GM03348 (cell line): ENCODE data around the gene SYT6.

Experiments used
- DNase-seq: peaks from one replicate; pipeline ENCODE4 v3.0.0; 2012; ENCODE audit warnings: low spot score

Gene SYT6

GRCh38 chr1:114154146-114154962 is 685 bp upstream of the SYT6 start:
- DNase-seq = peak; percentile 36

GRCh38 chr1:114152508-114153260 is 985 bp downstream of the SYT6 start:
- DNase-seq = peak; percentile 85

- no peak for DNase-seq
These were observed 1.6 kb downstream of the SYT6 start for GRCh38 chr1:114152089-114152507.

GRCh38 chr1:114150016-114150415 is 3.7 kb downstream of the SYT6 start:
- no peak for DNase-seq

GRCh38 chr1:114149211-114149610 is 4.5 kb downstream of the SYT6 start:
- no peak for DNase-seq

GRCh38 chr1:114145504-114146151 is 8.0 kb downstream of the SYT6 start:
- DNase-seq = no peak

- DNase-seq = no peak
These were observed 9.7 kb downstream of the SYT6 start for GRCh38 chr1:114144016-114144415.

GRCh38 chr1:114139540-114139939 is 14.1 kb downstream of the SYT6 start:
- no peak for DNase-seq

- DNase-seq = no peak
These were observed 16.2 kb downstream of the SYT6 start for GRCh38 chr1:114137497-114137896.

- DNase-seq = no peak
These were observed 17.9 kb downstream of the SYT6 start for GRCh38 chr1:114135786-114136185.

- no peak for DNase-seq
These were observed 19.2 kb downstream of the SYT6 start for GRCh38 chr1:114134518-114134917.

- no peak for DNase-seq
These were observed 20.5 kb downstream of the SYT6 start for GRCh38 chr1:114133129-114133528.

- DNase-seq = no peak
These were observed 22.0 kb downstream of the SYT6 start for GRCh38 chr1:114131526-114132220.

- DNase-seq = no peak
These were observed 22.7 kb downstream of the SYT6 start for GRCh38 chr1:114130846-114131525.

- DNase-seq = no peak
These were observed 23.5 kb downstream of the SYT6 start for GRCh38 chr1:114130213-114130612.

GRCh38 chr1:114128293-114128692 is 25.4 kb downstream of the SYT6 start:
- DNase-seq = no peak

- no peak for DNase-seq
These were observed 27.2 kb downstream of the SYT6 start for GRCh38 chr1:114126261-114127095.

GRCh38 chr1:114124644-114125043 is 29.0 kb downstream of the SYT6 start:
- DNase-seq = no peak

GRCh38 chr1:114122941-114123618 is 30.6 kb downstream of the SYT6 start:
- DNase-seq = peak; percentile 43

- DNase-seq = no peak
These were observed 35.2 kb downstream of the SYT6 start for GRCh38 chr1:114118351-114118990.
